Kidney epithelial cell (primary cell): ENCODE data around the gene UBAC2. TPM values are rescaled to one million over a fixed set of nuclear protein-coding genes. Genes with fewer than 3 reads are reported as not detected.

Experiments used
- DNase-seq: peaks from one replicate; pipeline ENCODE4 v3.0.0-alpha.2; 2010; ENCODE audit warnings: low read depth
- H3K27me3 ChIP-seq: 2 replicates; pipeline ENCODE4 v1.6.0; 2011; ENCODE audit warnings: low read length; ENCODE audit not compliant: control insufficient read depth, insufficient read depth
- H3K36me3 ChIP-seq: 2 replicates; pipeline ENCODE4 v1.5.1; 2011; ENCODE audit warnings: low read length; ENCODE audit not compliant: control insufficient read depth, insufficient read depth
- H3K4me3 ChIP-seq: 2 replicates; pipeline ENCODE4 v1.5.1; 2011; ENCODE audit warnings: low read depth, mild to moderate bottlenecking, control low read depth, low read length
- CTCF ChIP-seq: IDR thresholded peaks from 2 replicates; pipeline ENCODE4 v1.5.1; 2011; ENCODE audit warnings: mild to moderate bottlenecking, moderate library complexity, low read length, control low read depth, inconsistent platforms; ENCODE audit not compliant: insufficient read depth, poor library complexity, severe bottlenecking
- total RNA-seq: library from RNA; depleted of rRNA; stranded (reverse); fragments of >200 nt; gene quantifications from 2 replicates; pipeline ENCODE4 v1.2.3, GENCODE V29; 2015

UBAC2 gene
- total RNA-seq, 1 donor from 2014 or later: 83.6 TPM

- Histone ChIP-seq H3K4me3 (no peak overlapping the region), H3K27me3 (no peaks in the 10 kb centered on the region), H3K36me3 (no peaks in the 10 kb centered on the region)
- no peak for TF ChIP-seq CTCF
- DNase-seq: no peak
Measured at GRCh38 chr13:99267927-99268326, 67.3 kb downstream of the UBAC2 start.

- Histone ChIP-seq H3K27me3 (no peaks in the 10 kb centered on the region), H3K4me3 (no peak overlapping the region), H3K36me3 (no peaks in the 10 kb centered on the region)
- no peak for DNase-seq
- no peak for TF ChIP-seq CTCF
Measured at GRCh38 chr13:99268822-99269221, 68.2 kb downstream of the UBAC2 start.

GRCh38 chr13:99269627-99270241 lies 69.1 kb downstream of the UBAC2 start:
- TF ChIP-seq CTCF: peak; percentile 64
- DNase-seq: no peak
- Histone ChIP-seq H3K36me3 (no peaks in the 10 kb centered on the region), H3K27me3 (no peaks in the 10 kb centered on the region), H3K4me3 (no peak overlapping the region)

GRCh38 chr13:99270518-99270917 lies 69.9 kb downstream of the UBAC2 start:
- no peak for TF ChIP-seq CTCF
- H3K4me3 ChIP-seq: no peak overlapping the region
- no peak for DNase-seq
- H3K36me3 ChIP-seq: no peaks in the 10 kb centered on the region
- H3K27me3 ChIP-seq: no peaks in the 10 kb centered on the region

- DNase-seq: no peak
- H3K27me3 ChIP-seq: no peaks in the 10 kb centered on the region
- no peak for TF ChIP-seq CTCF
- no peak overlapping the region for H3K4me3 ChIP-seq
- H3K36me3 ChIP-seq: no peaks in the 10 kb centered on the region
Measured at GRCh38 chr13:99271249-99271648, 70.6 kb downstream of the UBAC2 start.

GRCh38 chr13:99272481-99272880 lies 71.8 kb downstream of the UBAC2 start:
- TF ChIP-seq CTCF: no peak
- no peaks in the 10 kb centered on the region for H3K27me3 ChIP-seq
- no peak for DNase-seq
- H3K4me3 ChIP-seq: no peak overlapping the region
- H3K36me3 ChIP-seq: no peaks in the 10 kb centered on the region
